SH-SY5Y (cell line): ENCODE data around the gene MAN1C1.

Experiments used
- GATA2 ChIP-seq: IDR thresholded peaks from 2 replicates; pipeline ENCODE4 v1.6.1; 2011; ENCODE audit warnings: mild to moderate bottlenecking, low read depth, low read length
- GATA3 ChIP-seq: IDR thresholded peaks from 2 replicates; pipeline ENCODE4 v1.6.1; 2011; ENCODE audit warnings: low read depth, mild to moderate bottlenecking, low read length, moderate library complexity

DNA sequence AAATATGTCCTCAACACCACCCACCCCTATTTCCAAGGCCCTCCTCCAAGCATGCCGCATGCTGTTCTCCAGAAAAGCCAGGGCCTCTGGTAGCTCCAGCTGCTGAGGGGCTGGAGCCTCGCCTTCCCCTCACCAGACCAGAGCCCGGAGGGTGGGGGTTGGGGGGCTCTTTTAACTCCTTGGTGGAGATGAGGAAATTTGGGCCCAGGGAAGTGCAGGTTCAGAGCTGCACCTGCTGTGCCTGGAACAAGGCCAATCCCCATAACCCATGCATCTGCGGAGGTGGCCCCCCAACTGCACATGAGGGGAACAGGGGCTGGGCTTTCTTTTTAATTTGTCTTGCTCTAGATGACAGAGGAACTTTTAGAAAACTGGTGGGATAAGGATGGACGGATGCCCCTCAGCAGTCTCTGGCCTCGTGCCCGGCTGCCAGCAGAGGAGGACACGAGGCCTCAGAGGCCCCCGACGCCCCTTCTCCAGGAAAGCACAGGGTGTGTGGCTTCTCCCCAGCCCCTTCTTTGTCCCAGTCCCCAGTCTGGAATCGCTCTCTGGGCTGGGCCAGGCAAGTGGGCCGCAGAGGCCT is 182.9 kb downstream of the MAN1C1 start:
- no peak for TF ChIP-seq GATA3
- TF ChIP-seq GATA2, result no peak
